Left ventricle myocardium inferior (tissue), 1 donor: Measurements from ENCODE around the gene SLC22A15. TPM values are rescaled to one million over a fixed set of nuclear protein-coding genes. Genes with fewer than 3 reads are reported as not detected.

ENCODE experiments used
- DNase-seq: peaks from one replicate; pipeline ENCODE4 v3.0.0-alpha.2; 2020
- H3K27ac ChIP-seq: fragments of 200-600 bp; replicated peaks from 2 replicates; pipeline ENCODE4 v1.8.0; 2021
- H3K27me3 ChIP-seq: fragments of 200-600 bp; 2 replicates; pipeline ENCODE4 v1.8.0; 2021; ENCODE audit warnings: low read depth
- H3K36me3 ChIP-seq: fragments of 200-600 bp; 2 replicates; pipeline ENCODE4 v1.8.0; 2021
- H3K4me1 ChIP-seq: fragments of 200-600 bp; 2 replicates; pipeline ENCODE4 v1.8.0; 2021
- H3K4me3 ChIP-seq: fragments of 200-600 bp; 2 replicates; pipeline ENCODE4 v1.8.0; 2021; ENCODE audit warnings: mild to moderate bottlenecking, moderate library complexity
- H3K9me3 ChIP-seq: fragments of 200-600 bp; replicated peaks from 2 replicates; pipeline ENCODE4 v1.8.0; 2021
- intact Hi-C: fragments of 100-400 bp; cut with micrococcal nuclease; formaldehyde crosslinking; loops from one replicate; pipeline ENCODE4 v1.11.0; 2022
- total RNA-seq: library from RNA; stranded (reverse); fragmentation: NEBNext Ultra II Directional; extraction: Animal tissue kit (Norgen Biotek cat#: 25700); gene quantifications from one replicate; pipeline ENCODE4 v1.2.1, GENCODE V29; 2021
- TF ChIP-seq, protein P1 (sequence below): fragments of 200-600 bp; IDR thresholded peaks from 2 replicates; pipeline ENCODE4 v1.8.0; 2021; ENCODE audit warnings: antibody characterized with exemption, mild to moderate bottlenecking, borderline replicate concordance
- donor health status: DM: no; HTN: yes; CAD: no; lungs with severe emphysema.

SLC22A15 gene
- total RNA-seq, 1 donor from 2014 or later = 8.4 TPM

DNA sequence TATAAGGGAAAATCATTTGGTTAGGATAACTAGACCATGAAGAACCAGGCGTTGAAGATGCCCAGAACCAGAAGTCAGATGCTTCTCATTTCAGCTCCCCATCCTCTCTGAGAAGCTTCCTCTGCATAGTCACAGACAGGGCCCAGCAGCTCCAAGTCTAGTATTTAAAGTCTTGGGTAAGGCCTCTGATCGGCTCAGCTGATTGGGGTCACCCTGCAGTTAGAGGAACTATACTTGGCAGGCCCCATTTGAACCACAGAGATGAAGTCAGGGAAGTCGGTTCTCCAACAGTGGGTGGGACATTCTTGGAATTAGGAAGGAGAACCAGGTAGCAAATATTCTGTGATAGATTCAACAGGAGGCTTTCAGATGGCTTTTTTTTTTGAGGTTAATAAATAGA lies 48.3 kb downstream of the SLC22A15 start:
- H3K9me3 ChIP-seq = no peaks in the 10 kb centered on the region
- intact Hi-C loops = no loop called here
- TF ChIP-seq, protein P1, sequence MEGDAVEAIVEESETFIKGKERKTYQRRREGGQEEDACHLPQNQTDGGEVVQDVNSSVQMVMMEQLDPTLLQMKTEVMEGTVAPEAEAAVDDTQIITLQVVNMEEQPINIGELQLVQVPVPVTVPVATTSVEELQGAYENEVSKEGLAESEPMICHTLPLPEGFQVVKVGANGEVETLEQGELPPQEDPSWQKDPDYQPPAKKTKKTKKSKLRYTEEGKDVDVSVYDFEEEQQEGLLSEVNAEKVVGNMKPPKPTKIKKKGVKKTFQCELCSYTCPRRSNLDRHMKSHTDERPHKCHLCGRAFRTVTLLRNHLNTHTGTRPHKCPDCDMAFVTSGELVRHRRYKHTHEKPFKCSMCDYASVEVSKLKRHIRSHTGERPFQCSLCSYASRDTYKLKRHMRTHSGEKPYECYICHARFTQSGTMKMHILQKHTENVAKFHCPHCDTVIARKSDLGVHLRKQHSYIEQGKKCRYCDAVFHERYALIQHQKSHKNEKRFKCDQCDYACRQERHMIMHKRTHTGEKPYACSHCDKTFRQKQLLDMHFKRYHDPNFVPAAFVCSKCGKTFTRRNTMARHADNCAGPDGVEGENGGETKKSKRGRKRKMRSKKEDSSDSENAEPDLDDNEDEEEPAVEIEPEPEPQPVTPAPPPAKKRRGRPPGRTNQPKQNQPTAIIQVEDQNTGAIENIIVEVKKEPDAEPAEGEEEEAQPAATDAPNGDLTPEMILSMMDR = no peak

DNA sequence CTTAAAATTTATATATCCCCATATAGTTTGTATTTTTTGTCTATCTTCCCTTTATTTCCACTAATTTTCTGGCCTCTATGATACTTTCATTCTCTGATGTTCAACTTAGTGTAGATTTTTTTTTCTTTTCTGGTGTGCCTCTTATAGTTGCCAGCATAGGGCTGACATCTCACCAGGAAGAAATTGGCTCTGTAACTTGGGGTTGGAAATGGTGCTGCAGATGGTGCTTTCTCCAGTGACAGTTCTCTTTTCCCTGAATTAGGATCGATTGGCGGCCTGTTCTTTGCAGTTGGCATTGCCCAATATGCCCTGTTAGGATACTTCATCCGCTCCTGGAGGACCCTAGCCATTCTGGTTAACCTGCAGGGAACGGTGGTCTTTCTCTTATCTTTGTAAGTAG lies 50.3 kb downstream of the SLC22A15 start:
- no peaks in the 10 kb centered on the region for H3K27me3 ChIP-seq
- H3K9me3 ChIP-seq = no peaks in the 10 kb centered on the region
- DNase-seq = no peak
- H3K4me1 ChIP-seq = no peaks in the 10 kb centered on the region
- TF ChIP-seq, protein P1 = no peak
- H3K27ac ChIP-seq = no peak overlapping the region
- peaks cover 19% of the 10 kb centered on the region for H3K36me3 ChIP-seq
- intact Hi-C loops = no loop called here
- H3K4me3 ChIP-seq = no peak overlapping the region

More for the DNA sequence above, 48.3 kb downstream of the SLC22A15 start:
- H3K4me3 ChIP-seq = no peak overlapping the region
- peaks cover 2% of the 10 kb centered on the region for H3K4me1 ChIP-seq
- H3K27me3 ChIP-seq = no peaks in the 10 kb centered on the region
- no peak overlapping the region for H3K27ac ChIP-seq
- peaks cover 13% of the 10 kb centered on the region for H3K36me3 ChIP-seq
- no peak for DNase-seq

DNA sequence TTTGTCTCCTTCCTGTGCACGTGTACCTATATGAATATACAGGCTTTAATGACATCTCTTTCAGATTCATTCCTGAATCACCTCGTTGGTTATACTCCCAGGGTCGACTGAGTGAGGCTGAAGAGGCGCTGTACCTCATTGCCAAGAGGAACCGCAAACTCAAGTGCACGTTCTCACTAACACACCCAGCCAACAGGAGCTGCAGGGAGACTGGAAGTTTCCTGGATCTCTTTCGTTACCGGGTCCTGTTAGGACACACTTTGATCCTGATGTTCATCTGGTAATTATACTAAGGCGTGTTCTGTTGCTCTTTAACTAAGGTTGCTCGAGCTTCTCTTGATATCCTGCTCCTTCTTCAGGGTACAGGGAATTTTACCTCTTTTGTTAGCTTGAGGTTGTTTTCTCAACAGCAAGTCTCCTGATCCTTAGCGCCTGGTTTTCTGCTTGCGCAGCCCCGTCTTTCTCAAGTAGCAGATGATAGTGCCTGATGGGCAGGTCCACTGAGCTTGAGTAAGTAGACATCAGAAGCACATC lies 55.1 kb downstream of the SLC22A15 start:
- H3K27ac ChIP-seq = no peak overlapping the region
- H3K27me3 ChIP-seq = no peaks in the 10 kb centered on the region
- H3K36me3 ChIP-seq = peaks cover 52% of the 10 kb centered on the region
- no peaks in the 10 kb centered on the region for H3K4me1 ChIP-seq
- no peak for DNase-seq
- intact Hi-C loops = no loop called here
- TF ChIP-seq, protein P1 = no peak
- H3K9me3 ChIP-seq = no peaks in the 10 kb centered on the region
- no peak overlapping the region for H3K4me3 ChIP-seq

DNA sequence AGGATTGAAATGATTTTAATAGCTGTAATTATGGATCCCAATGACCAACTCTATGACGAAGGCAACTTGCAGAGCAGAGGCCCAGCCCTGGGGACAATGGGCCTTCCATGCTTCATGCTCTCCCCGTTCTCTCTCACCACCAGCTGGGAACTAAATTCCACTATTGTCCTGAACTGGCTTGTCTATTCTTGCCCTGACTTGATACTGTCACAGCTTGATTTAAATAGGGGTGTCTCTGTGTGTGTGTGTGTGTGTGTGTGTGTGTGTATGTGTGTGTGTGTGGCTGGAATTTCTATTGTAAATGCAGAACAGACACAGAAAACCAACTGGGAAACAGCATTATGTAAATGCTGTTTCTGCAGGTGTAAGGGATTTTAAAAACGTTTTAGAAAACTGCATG lies 57.0 kb downstream of the SLC22A15 start:
- no peak overlapping the region for H3K4me3 ChIP-seq
- intact Hi-C loops = no loop called here
- no peaks in the 10 kb centered on the region for H3K9me3 ChIP-seq
- DNase-seq = no peak
- H3K27me3 ChIP-seq = no peaks in the 10 kb centered on the region
- TF ChIP-seq, protein P1 = no peak
- H3K36me3 ChIP-seq = peaks cover 58% of the 10 kb centered on the region
- no peaks in the 10 kb centered on the region for H3K4me1 ChIP-seq
- H3K27ac ChIP-seq = no peak overlapping the region

DNA sequence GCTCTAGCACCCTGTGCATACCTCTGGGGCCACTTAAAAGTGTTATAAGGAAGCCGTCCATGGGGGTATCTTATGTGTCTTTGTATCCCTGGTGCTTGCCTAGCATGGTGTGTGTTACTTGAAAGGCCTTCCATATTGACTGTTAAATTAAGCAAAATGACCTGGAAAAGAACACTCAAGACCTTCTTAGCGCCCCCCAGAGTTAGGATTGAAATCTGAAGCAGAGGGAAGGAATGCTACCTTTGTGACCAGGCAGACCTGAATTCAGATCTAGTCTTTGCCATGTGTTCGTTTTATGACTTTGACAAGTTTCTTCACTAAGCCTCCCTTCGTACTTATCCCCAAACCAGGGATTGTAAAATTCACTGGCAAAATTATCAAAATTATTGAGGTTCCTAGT lies 59.9 kb downstream of the SLC22A15 start:
- Histone ChIP-seq H3K27ac (no peak overlapping the region), H3K9me3 (no peaks in the 10 kb centered on the region), H3K4me1 (no peaks in the 10 kb centered on the region), H3K27me3 (no peaks in the 10 kb centered on the region), H3K4me3 (no peak overlapping the region), H3K36me3 (peaks cover 66% of the 10 kb centered on the region)
- no peak for DNase-seq
- TF ChIP-seq, protein P1 = no peak
- intact Hi-C loops = no loop called here
